Measurements from ENCODE around the gene USP24. TPM values are rescaled to one million over a fixed set of nuclear protein-coding genes. Genes with fewer than 3 reads are reported as not detected.
"Not testable (repeated sequence)": the region's sequence is repeated elsewhere in the genome, so short reads cannot be mapped to it uniquely, and the experiment has no call there.

USP24 gene
- polyA plus RNA-seq, 4 donors = 36.7 to 61.4 (median 45.2) TPM

GRCh38 chr1:55129194-55129728 lies 85.9 kb downstream of the USP24 start:
- DNase-seq (ENCODE audit: low read depth in 4 of 4, low spot score in 2 of 4) = no peak

- no peak for DNase-seq (ENCODE audit: low read depth in 4 of 4, low spot score in 2 of 4)
Measured at GRCh38 chr1:55128418-55128995, 86.7 kb downstream of the USP24 start.

- no peak for DNase-seq (ENCODE audit: low read depth in 4 of 4, low spot score in 2 of 4)
Measured at GRCh38 chr1:55127827-55128343, 87.3 kb downstream of the USP24 start.

DNA sequence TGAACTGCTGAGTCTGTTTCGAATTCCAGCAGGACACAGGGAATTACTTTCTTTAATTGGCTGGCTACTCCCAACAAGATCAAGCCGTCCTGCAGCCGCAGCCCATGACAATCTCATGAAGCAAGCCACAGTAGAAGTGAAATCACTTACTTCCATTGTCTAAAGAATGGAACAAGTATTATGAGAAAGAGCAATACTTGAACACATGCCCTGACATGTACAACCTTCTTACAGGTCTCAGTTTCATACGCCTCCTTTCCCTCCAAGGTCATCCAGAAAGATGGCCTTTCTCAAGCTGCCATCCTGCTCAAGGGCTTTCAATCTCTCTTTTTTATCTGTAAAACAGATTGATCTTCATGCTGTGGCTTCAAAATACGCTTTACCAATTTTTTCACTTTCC lies 90.7 kb downstream of the USP24 start:
- no peak for DNase-seq (ENCODE audit: low read depth in 4 of 4, low spot score in 2 of 4)

- DNase-seq (ENCODE audit: low read depth in 4 of 4, low spot score in 2 of 4) = no peak
Measured at GRCh38 chr1:55120538-55120937, 94.6 kb downstream of the USP24 start.

GRCh38 chr1:55118651-55119329 lies 96.4 kb downstream of the USP24 start:
- no peak for DNase-seq (ENCODE audit: low read depth in 4 of 4, low spot score in 2 of 4)

DNA sequence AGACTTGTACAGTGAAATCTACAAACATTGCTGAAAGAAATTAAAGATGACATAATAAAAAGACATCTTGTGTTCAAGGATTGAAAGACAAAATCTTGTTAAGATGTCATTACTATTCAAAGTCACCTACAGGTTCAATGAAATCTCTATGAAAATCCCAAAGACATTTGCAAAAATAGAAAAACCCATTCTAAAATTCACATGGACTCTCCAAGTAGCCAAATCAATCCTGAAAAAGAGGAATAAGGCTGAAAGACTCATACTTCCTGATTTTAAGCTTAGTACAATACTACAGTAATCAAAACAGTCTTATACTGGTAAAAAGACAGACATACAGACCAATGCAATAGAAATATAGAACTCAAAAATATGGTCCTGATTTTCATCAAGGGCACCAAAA lies 97.2 kb downstream of the USP24 start:
- DNase-seq (ENCODE audit: low read depth in 4 of 4, low spot score in 2 of 4) = no peak

DNA sequence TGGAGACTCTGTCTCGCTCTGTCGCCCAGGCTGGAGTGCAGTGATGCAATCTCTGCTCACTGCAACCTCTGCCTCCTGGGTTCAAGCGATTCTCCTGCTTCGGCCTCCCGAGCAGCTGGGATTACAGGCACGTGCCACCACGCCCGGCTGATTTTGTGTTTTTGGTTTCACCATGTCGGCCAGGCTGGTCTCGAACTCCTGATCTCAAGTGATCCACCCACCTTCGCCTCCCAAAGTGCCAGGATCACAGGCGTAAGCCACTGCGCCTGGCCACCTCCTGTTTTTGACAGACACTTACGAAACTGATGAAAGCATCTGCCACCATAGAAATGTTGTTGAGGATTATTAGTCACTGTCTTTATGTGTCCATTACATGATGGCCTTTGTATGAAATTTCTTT lies 106.2 kb downstream of the USP24 start:
- DNase-seq (ENCODE audit: low read depth in 4 of 4, low spot score in 2 of 4) = not testable (repeated sequence)

DNA sequence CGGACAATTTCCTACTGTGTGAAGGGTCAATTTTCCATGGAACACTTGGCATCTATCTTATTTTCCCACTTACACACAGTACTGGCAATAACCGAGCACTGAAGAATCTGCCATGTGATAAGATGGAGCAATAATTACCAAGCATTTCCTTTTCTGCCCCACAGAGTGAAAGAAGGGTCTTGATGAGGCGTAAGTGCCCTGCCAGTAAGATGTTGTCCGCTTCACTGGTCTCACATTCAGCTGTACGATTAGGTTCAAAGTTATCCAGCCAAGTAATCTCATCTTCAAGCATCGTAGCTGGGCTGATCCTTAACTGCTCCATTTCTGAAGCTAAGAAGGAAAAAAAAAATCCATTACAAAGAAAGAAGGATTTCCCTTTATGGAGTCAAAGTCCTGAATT lies 108.1 kb downstream of the USP24 start:
- no peak for DNase-seq (ENCODE audit: low read depth in 4 of 4, low spot score in 2 of 4)

- no peak for DNase-seq (ENCODE audit: low read depth in 4 of 4, low spot score in 2 of 4)
Measured at GRCh38 chr1:55103891-55104290, 111.3 kb downstream of the USP24 start.

GRCh38 chr1:55095095-55095494 lies 120.1 kb downstream of the USP24 start:
- DNase-seq (ENCODE audit: low read depth in 4 of 4, low spot score in 2 of 4) = no peak

DNA sequence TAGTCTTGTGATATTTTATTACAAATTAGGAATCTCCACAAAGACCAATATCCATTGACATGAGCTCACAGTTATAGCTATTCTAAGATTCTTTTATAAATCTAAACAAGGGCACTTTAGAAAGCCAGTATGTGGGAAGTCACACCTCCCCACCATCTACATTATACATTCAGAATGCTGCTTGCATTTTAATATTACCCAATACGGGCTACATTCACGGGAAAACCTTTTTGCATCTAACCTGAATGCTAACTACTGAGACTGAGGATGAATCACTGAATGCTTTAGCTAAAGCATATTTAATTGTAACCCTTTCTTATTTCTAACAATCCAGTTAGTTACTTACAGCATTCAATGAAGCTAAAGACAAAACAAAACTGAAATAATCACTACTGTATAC lies 122.7 kb downstream of the USP24 start:
- DNase-seq (ENCODE audit: low read depth in 4 of 4, low spot score in 2 of 4) = no peak

GRCh38 chr1:55089683-55090082 lies 125.5 kb downstream of the USP24 start:
- no peak for DNase-seq (ENCODE audit: low read depth in 4 of 4, low spot score in 2 of 4)

DNA sequence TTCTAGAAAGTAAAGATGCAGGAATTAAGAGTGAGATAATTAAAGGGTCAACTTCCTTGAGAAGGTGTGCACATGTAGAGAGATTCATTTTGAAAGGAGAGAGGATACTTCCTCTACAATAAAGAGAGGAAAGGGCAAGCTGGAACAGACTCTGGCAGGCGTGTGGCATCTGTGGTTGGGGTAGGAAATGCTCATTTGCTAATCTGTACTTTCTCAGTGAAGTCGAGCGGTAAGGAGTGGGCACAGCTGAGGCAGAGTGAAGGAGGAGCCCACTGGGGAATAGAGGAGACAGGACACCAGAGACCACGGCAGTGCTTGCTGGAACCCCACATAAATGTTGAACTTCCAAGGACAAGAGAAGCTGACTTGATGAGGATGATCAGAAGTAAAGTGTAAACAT lies 126.8 kb downstream of the USP24 start:
- no peak for DNase-seq (ENCODE audit: low read depth in 4 of 4, low spot score in 2 of 4)

- no peak for DNase-seq (ENCODE audit: low read depth in 4 of 4, low spot score in 2 of 4)
Measured at GRCh38 chr1:55087439-55087838, 127.7 kb downstream of the USP24 start.

GRCh38 chr1:55084257-55084656 lies 130.9 kb downstream of the USP24 start:
- no peak for DNase-seq (ENCODE audit: low read depth in 4 of 4, low spot score in 2 of 4)

GRCh38 chr1:55081905-55082296 lies 133.3 kb downstream of the USP24 start:
- no peak for DNase-seq (ENCODE audit: low read depth in 4 of 4, low spot score in 2 of 4)

DNA sequence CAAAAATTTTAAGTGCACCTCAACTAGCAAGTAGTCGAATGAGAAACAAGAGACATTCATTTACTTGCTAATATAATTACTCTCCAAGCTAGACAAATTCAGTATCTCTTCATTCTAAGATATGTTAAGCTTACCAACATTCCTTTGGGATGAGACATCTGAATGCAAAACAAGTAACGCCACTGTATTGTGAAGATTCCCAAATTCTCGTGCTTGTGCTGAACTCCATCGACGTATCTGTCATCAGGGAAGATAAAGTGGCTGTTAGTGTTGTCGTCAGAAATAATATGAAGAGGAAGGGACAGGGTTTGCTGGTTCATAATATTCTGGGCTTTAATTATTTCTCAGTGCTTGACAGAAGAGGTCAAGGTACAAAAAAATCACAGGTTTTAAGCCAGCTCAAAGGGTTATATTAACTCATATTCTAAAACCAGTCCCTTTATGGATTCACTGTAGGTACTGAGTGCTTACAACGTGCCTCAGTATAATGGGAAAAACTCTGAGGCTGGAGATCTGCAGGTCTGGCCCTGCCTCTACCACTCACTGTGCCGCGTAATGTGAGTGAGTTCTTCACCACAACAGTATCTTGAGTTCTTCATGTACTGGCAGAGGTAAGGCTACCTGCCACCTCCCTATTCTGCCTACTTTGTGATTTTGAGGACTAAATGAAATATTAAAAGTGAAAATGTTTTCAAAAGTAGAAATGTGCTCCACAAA lies 133.8 kb downstream of the USP24 start:
- no peak for DNase-seq (ENCODE audit: low read depth in 4 of 4, low spot score in 2 of 4)

- DNase-seq (ENCODE audit: low read depth in 4 of 4, low spot score in 2 of 4) = no peak
Measured at GRCh38 chr1:55079651-55080050, 135.5 kb downstream of the USP24 start.

DNA sequence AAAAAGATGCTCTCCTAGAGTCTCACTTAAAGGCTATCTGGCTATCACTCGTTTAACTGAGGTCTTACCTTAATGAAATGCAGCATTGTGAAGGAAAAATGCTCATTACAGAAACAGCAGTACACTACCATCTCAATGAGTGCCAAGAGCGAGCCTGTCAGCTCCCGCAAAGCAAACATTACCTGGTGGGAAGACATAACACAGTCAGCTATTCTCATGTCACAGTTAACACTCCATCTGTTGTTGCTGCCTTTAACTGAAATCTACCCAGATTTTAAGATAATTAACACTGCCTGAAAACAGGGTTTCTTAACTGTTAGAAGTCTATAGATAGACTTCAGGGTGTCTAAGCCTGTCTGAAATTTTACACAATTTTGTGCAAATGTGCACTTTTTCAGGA lies 136.7 kb downstream of the USP24 start:
- DNase-seq (ENCODE audit: low read depth in 4 of 4, low spot score in 2 of 4) = no peak

DNA sequence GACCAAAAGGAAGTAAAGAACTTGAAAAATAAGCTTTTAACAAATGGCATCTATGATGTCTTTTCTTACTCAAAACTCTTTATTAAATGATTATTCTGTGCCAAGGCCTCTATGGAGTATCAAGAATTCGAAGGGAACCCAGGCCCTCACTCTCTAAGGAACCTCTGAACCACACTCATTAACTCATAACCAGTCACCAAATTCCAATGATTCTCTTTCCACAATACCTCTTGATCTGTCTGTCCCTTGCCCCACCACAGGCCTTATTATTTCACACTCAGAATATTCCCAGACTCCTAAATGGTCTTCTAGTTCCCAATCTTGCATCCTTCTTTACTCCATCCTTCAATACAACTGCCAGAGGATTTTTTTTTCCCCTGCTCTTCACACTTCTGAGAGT lies 138.8 kb downstream of the USP24 start:
- no peak for DNase-seq (ENCODE audit: low read depth in 4 of 4, low spot score in 2 of 4)

DNA sequence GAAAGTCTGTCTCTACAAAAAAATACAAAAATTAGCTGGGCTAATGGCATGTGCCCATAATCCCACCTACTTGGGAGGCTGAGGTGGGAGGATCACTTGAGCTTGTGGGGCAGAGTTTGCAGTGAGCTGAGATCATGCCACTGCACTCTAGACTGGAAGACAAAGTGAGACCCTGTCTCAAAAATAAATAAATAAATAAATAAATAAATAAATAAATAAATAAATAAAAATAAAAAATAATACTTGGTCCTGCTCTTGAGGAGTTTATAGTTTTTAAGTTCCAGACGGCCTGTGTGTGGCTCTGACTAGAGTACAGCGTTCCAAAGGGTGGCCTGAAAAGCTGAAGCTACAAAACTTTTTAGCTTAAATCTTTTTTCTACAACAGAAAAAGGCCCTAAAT lies 140.7 kb downstream of the USP24 start:
- no peak for DNase-seq (ENCODE audit: low read depth in 4 of 4, low spot score in 2 of 4)
